ENCODE measurements around the gene ACTN4. TPM values are rescaled to one million over a fixed set of nuclear protein-coding genes. Genes with fewer than 3 reads are reported as not detected.

The ACTN4 gene
- polyA plus RNA-seq, 4 donors, result 664 to 751 (median 665) TPM

GRCh38 chr19:38706792-38707511 is 59.5 kb downstream of the ACTN4 start:
- DNase-seq (ENCODE audit: low read depth in 4 of 4, low spot score in 3 of 4), result no peak

- no peak for DNase-seq (ENCODE audit: low read depth in 4 of 4, low spot score in 3 of 4)
Measured at GRCh38 chr19:38707512-38708114, 60.2 kb downstream of the ACTN4 start.

GRCh38 chr19:38708413-38709024 is 61.1 kb downstream of the ACTN4 start:
- no peak for DNase-seq (ENCODE audit: low read depth in 4 of 4, low spot score in 3 of 4)

GRCh38 chr19:38709119-38709518 is 61.7 kb downstream of the ACTN4 start:
- DNase-seq (ENCODE audit: low read depth in 4 of 4, low spot score in 3 of 4), result no peak

- no peak for DNase-seq (ENCODE audit: low read depth in 4 of 4, low spot score in 3 of 4)
Measured at GRCh38 chr19:38709671-38710415, 62.4 kb downstream of the ACTN4 start.

- DNase-seq (ENCODE audit: low read depth in 4 of 4, low spot score in 3 of 4), result no peak
Measured at GRCh38 chr19:38710416-38710702, 62.9 kb downstream of the ACTN4 start.

GRCh38 chr19:38710928-38711725 is 63.7 kb downstream of the ACTN4 start:
- DNase-seq (ENCODE audit: low read depth in 4 of 4, low spot score in 3 of 4), result no peak

- no peak for DNase-seq (ENCODE audit: low read depth in 4 of 4, low spot score in 3 of 4)
Measured at GRCh38 chr19:38711726-38712153, 64.3 kb downstream of the ACTN4 start.

GRCh38 chr19:38712161-38712748 is 64.8 kb downstream of the ACTN4 start:
- no peak for DNase-seq (ENCODE audit: low read depth in 4 of 4, low spot score in 3 of 4)

GRCh38 chr19:38713227-38713649 is 65.8 kb downstream of the ACTN4 start:
- no peak for DNase-seq (ENCODE audit: low read depth in 4 of 4, low spot score in 3 of 4)

- no peak for DNase-seq (ENCODE audit: low read depth in 4 of 4, low spot score in 3 of 4)
Measured at GRCh38 chr19:38713865-38714264, 66.4 kb downstream of the ACTN4 start.

- no peak for DNase-seq (ENCODE audit: low read depth in 4 of 4, low spot score in 3 of 4)
Measured at GRCh38 chr19:38714354-38714778, 66.9 kb downstream of the ACTN4 start.

GRCh38 chr19:38715555-38715954 is 68.1 kb downstream of the ACTN4 start:
- DNase-seq (ENCODE audit: low read depth in 4 of 4, low spot score in 3 of 4), result no peak

- DNase-seq (ENCODE audit: low read depth in 4 of 4, low spot score in 3 of 4), result no peak
Measured at GRCh38 chr19:38717051-38717450, 69.6 kb downstream of the ACTN4 start.

- no peak for DNase-seq (ENCODE audit: low read depth in 4 of 4, low spot score in 3 of 4)
Measured at GRCh38 chr19:38717855-38718254, 70.4 kb downstream of the ACTN4 start.

GRCh38 chr19:38718747-38719543 is 71.5 kb downstream of the ACTN4 start:
- no peak for DNase-seq (ENCODE audit: low read depth in 4 of 4, low spot score in 3 of 4)

- no peak for DNase-seq (ENCODE audit: low read depth in 4 of 4, low spot score in 3 of 4)
Measured at GRCh38 chr19:38719761-38720558, 72.5 kb downstream of the ACTN4 start.

GRCh38 chr19:38720559-38721236 is 73.2 kb downstream of the ACTN4 start:
- no peak for DNase-seq (ENCODE audit: low read depth in 4 of 4, low spot score in 3 of 4)
